SH-SY5Y (cell line): ENCODE results near the gene IFI27.

ENCODE experiments used
- GATA2 ChIP-seq: IDR thresholded peaks from 2 replicates; pipeline ENCODE4 v1.6.1; 2011; ENCODE audit warnings: mild to moderate bottlenecking, low read depth, low read length
- GATA3 ChIP-seq: IDR thresholded peaks from 2 replicates; pipeline ENCODE4 v1.6.1; 2011; ENCODE audit warnings: low read depth, mild to moderate bottlenecking, low read length, moderate library complexity

GRCh38 chr14:94111276-94112095, 950 bp downstream of the IFI27 start:
- TF ChIP-seq GATA2 (no peak), GATA3 (no peak)
